Right lobe of liver (tissue), 6 donors: Measurements from ENCODE around the gene FGF5. TPM values are rescaled to one million over a fixed set of nuclear protein-coding genes. Genes with fewer than 3 reads are reported as not detected.

Experiments used
- ATAC-seq, 4 donors: fragments of 200-7000 bp; cut with Tn5 transposase; one replicate each; pipeline ENCODE4 v1.9.1; 2020; ENCODE audit warnings: mild to moderate bottlenecking in 4 of 4, moderate library complexity in 4 of 4
- DNase-seq, 3 donors: peaks; one replicate each; pipeline ENCODE4 v3.0.0-alpha.2; 2020
- H3K27ac ChIP-seq, 3 donors: fragments of 200-600 bp; one replicate each; pipeline ENCODE4 v1.8.0; 2022
- H3K27me3 ChIP-seq, 2 donors: fragments of 200-600 bp; one replicate each; pipeline ENCODE4 v1.8.0; 2022
- H3K36me3 ChIP-seq, 4 donors: fragments of 200-600 bp; sonication (generic) in 1 of 4; one replicate each; pipeline versions ENCODE4 v1.5.1 to v1.8.0; 2017 to 2022; ENCODE audit warnings: control low read depth in 1 of 4
- H3K4me1 ChIP-seq, 4 donors: fragments of 200-600 bp; sonication (generic) in 1 of 4; one replicate each; pipeline versions ENCODE4 v1.5.1 to v1.8.0; 2017 to 2022; ENCODE audit warnings: control low read depth in 1 of 4
- H3K4me3 ChIP-seq, 3 donors: fragments of 200-600 bp; one replicate each; pipeline ENCODE4 v1.8.0; 2022
- H3K9me3 ChIP-seq, 4 donors: fragments of 200-600 bp; sonication (generic) in 1 of 4; one replicate each; pipeline versions ENCODE4 v1.5.1 to v1.8.0; 2017 to 2022; ENCODE audit warnings: control low read depth in 1 of 4
- CTCF ChIP-seq, 4 donors: fragments of 200-600 bp in 3 of 4; fragments of 450-650 bp in 1 of 4; IDR thresholded peaks; one replicate each; pipeline versions ENCODE4 v1.5.1 to v1.8.0; 2016 to 2022; ENCODE audit warnings: antibody characterized with exemption in 4 of 4, mild to moderate bottlenecking in 2 of 4
- POLR2A ChIP-seq: fragments of 450-650 bp; IDR thresholded peaks from one replicate; pipeline ENCODE4 v1.6.1; 2017; ENCODE audit warnings: antibody characterized with exemption, mild to moderate bottlenecking
- WGBS: methylation state at CpG from one replicate; pipeline ENCODE4 v1.1.6; 2018; ENCODE audit warnings: low coverage, low lambda C conversion rate; ENCODE audit not compliant: insufficient coverage; ENCODE audit errors: missing lambda C conversion rate; 5-methylcytosine and 5-hydroxymethylcytosine counted together
- intact Hi-C, 2 donors: fragments of 100-400 bp; cut with DNase I; formaldehyde crosslinking; loops; one replicate each; pipeline versions ENCODE4 v1.11.2 to v1.14.1; 2022
- long read RNA-seq: library from polyadenylated mRNA; unstranded; transcript quantifications from one replicate; pipeline ENCODE4 v2.0.0, GENCODE V29; 2019
- total RNA-seq, 6 experiments: library from RNA; depleted of rRNA in 2 of 6; stranded (reverse); fragments of >200 nt in 2 of 6; fragmentation: NEBNext Ultra II Directional in 3 of 6; extraction: Animal tissue kit (Norgen Biotek cat#: 25700) in 3 of 6; gene quantifications; one replicate each; pipeline versions ENCODE4 v1.1.0 to v1.2.4, GENCODE V29; 2016 to 2023
- donor health status: DM: no; HTN: yes; CAD: no.
- donor health status: DM: no; HTN: no; CAD: no.
- donor health status: DM: no; HTN: no; CAD: no.
- donor health status: DM: no; HTN: yes; CAD: no.
- donor health status: DM: no; HTN: yes; CAD: no.

The FGF5 gene
- not detected for total RNA-seq
- long read RNA-seq = 0 reads

GRCh38 chr4:80266253-80266901 lies at the start of gene FGF5:
Gene FGF5, plus strand, starts transcription at chr4:80266664. Its CDS starts 161 bp downstream, at chr4:80266825.
- H3K27ac ChIP-seq = no peak within 1 kb of the TSS
- peak within 1 kb of the TSS in 1 of 3 donors; percentile 4 for H3K4me3 ChIP-seq
- H3K27me3 ChIP-seq = peaks cover 4 to 28% of the 10 kb centered on the region in 2 donors
- WGBS = 2% methylated on average over 19 of the region's 50 CpGs
- ATAC-seq (peak; percentile 9 to 49 (median 38)), DNase-seq (no peak)
- no peaks in the 10 kb centered on the region for H3K9me3 ChIP-seq
- H3K36me3 ChIP-seq = no peaks in the 10 kb centered on the region
- intact Hi-C loops = no loop called here
- peaks cover 0 to 8% (median 0%) of the 10 kb centered on the region in 4 donors for H3K4me1 ChIP-seq
- no peak for TF ChIP-seq POLR2A
- TF ChIP-seq CTCF (IDR thresholded peaks at IDR 0.05) = no peak

DNA sequence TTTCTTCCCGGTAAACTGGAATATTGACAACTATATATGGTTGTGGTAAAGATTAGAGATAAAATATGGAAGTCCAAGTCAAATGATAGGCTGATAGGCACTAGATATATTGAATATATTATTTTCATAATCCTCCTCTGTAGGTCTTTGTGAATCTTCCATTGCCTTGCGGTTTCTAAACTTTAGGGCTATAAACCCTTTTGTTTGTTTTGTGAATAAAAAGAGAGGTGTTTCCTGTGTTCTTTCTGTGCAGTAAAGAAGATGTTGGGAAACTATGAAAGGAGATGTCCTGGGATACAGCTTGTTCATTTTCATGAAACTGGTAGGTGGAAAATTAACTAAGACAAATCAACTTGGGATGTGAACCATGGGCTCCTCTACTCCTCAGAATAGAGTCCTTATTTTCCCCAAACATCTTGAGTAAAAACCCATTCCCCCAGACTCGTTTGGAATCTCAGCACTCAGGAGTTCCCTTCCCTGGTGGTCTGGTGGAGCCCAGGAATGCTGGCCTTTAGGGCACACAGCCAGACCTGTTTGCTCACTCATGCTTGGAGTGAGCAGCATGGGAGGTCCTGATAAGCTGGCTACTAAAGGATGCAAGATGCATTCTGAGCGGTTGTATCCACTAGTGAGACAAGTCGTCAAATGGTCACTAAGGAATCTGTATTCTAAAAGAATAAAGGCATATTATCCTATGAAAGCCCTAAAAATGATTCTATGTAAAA lies 47.0 kb upstream of the FGF5 start:
- peak in 1 of 4 donors; percentile 25 for ATAC-seq
- intact Hi-C loops = no loop called here
- peaks cover 0 to 6% of the 10 kb centered on the region in 2 donors for H3K27me3 ChIP-seq
- H3K36me3 ChIP-seq = no peaks in the 10 kb centered on the region
- H3K4me1 ChIP-seq = no peaks in the 10 kb centered on the region
- no peak for DNase-seq
- 27% methylated on average over 5 of the region's 5 CpGs for WGBS
- H3K9me3 ChIP-seq = no peaks in the 10 kb centered on the region
- no peak overlapping the region for H3K4me3 ChIP-seq
- H3K27ac ChIP-seq = no peak overlapping the region
- no peak for TF ChIP-seq POLR2A
- TF ChIP-seq CTCF (IDR thresholded peaks at IDR 0.05) = no peak

DNA sequence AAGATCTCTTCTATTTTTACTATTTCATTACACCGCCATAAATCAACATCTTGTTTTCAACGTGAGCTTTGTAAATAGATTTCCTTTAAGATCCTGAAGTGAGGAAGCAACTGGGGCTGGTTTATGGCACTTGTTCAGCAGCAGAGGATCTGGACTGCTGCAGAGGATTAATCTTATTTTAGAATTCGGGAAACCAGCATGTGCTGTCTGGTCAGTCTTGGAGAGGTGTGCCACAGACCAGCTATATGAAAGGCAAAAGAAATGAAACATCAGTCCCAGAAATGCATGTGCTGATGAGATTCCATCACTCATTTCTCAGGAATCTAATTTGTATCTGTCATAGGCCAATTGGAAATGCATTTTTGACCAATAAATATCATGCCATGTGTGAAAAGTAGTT lies 45.8 kb upstream of the FGF5 start:
- Histone ChIP-seq H3K9me3 (no peaks in the 10 kb centered on the region), H3K27me3 (peaks cover 0 to 6% of the 10 kb centered on the region in 2 donors), H3K4me3 (no peak overlapping the region), H3K27ac (no peak overlapping the region), H3K4me1 (no peaks in the 10 kb centered on the region), H3K36me3 (no peaks in the 10 kb centered on the region)
- 13% methylated on average over 3 of the region's 3 CpGs for WGBS
- no peak for DNase-seq
- intact Hi-C loops = no loop called here
- TF ChIP-seq CTCF (IDR thresholded peaks at IDR 0.05) = no peak
- no peak for TF ChIP-seq POLR2A
- no peak for ATAC-seq

DNA sequence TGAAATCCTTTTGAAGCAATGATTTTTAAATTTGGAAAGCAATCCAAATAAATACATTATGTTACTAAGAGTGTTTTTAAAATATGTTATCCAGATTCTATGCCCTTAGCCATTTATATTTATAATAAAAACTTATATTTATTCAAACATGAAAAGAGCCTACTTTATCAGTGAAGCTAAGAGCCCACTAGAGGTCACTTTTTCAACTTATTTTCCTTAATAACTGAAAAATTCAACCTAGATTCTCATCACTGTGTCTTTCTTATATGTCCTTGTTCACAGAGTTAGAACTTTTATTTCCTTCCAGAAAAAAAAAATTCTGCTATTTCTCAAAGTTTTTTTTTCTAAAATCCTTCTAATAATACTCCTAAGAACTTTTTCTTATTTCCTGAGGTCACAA lies 45.3 kb upstream of the FGF5 start:
- TF ChIP-seq CTCF (IDR thresholded peaks at IDR 0.05) = peak in 3 of 4 donors; percentile 30 to 41 (median 36)
- TF ChIP-seq POLR2A = no peak
- no peaks in the 10 kb centered on the region for H3K4me1 ChIP-seq
- ATAC-seq (no peak), DNase-seq (no peak)
- H3K27ac ChIP-seq = no peak overlapping the region
- no peak overlapping the region for H3K4me3 ChIP-seq
- intact Hi-C loops = no loop called here
- H3K27me3 ChIP-seq = peaks cover 0 to 6% of the 10 kb centered on the region in 2 donors
- H3K9me3 ChIP-seq = no peaks in the 10 kb centered on the region
- H3K36me3 ChIP-seq = no peaks in the 10 kb centered on the region
